K562 (cell line): Measurements from ENCODE around the gene WT1. TPM values are rescaled to one million over a fixed set of nuclear protein-coding genes. Genes with fewer than 3 reads are reported as not detected.

Experiments used
- CCAR2 ChIP-seq: fragments of 200-400 bp; formaldehyde crosslinking; IDR thresholded peaks from 2 replicates; pipeline ENCODE4 v1.6.1; 2017; ENCODE audit warnings: mild to moderate bottlenecking, low read depth, low read length
- EWSR1 ChIP-seq: fragments of 450-650 bp; IDR thresholded peaks from 2 replicates; pipeline ENCODE4 v1.6.1; 2018; ENCODE audit warnings: borderline replicate concordance, mild to moderate bottlenecking, low read depth, moderate library complexity; ENCODE audit not compliant: partially characterized antibody
- GTF2E2 ChIP-seq: fragments of 200-800 bp; sonication (Bioruptor generic); IDR thresholded peaks from 2 replicates; pipeline ENCODE4 v1.6.1; 2016; ENCODE audit warnings: missing genetic modification characterization, missing compliant biosample characterization
- IRF2 ChIP-seq: sonication (generic); formaldehyde crosslinking; IDR thresholded peaks from 2 replicates; pipeline ENCODE4 v1.8.1; 2022; ENCODE audit warnings: mild to moderate bottlenecking, missing genetic modification reagents
- NFXL1 ChIP-seq: fragments of 450-650 bp; formaldehyde crosslinking; IDR thresholded peaks from 2 replicates; pipeline ENCODE4 v1.4.0; 2021; ENCODE audit warnings: mild to moderate bottlenecking
- POLR2A ChIP-seq: fragments of 450-650 bp; conservative IDR thresholded peaks from 2 replicates; pipeline ENCODE4 v1.6.1; 2016
- RFX5 ChIP-seq: IDR thresholded peaks from 2 replicates; pipeline ENCODE4 v1.6.1; 2011; ENCODE audit warnings: low read depth, mild to moderate bottlenecking, improper control_type of control experiment, low read length
- SNRNP70 ChIP-seq: fragments of 200-400 bp; formaldehyde crosslinking; optimal IDR thresholded peaks from 2 replicates; pipeline ENCODE3; 2017; ENCODE audit warnings: low read depth, low read length
- STAT5B ChIP-seq: fragments of 250-450 bp; sonication (Bioruptor Pico); IDR thresholded peaks from 2 replicates; pipeline ENCODE4 v1.8.0; 2021; ENCODE audit warnings: mild to moderate bottlenecking, inconsistent platforms
- TCFL5 ChIP-seq: fragments of 250-450 bp; sonication (Bioruptor Pico); conservative IDR thresholded peaks from 2 replicates; pipeline ENCODE4 v1.6.1; 2021; ENCODE audit warnings: mild to moderate bottlenecking, moderate library complexity, matching md5 sums
- TFAP4 ChIP-seq: sonication (generic); formaldehyde crosslinking; IDR thresholded peaks from 2 replicates; pipeline ENCODE4 v1.8.0; 2022; ENCODE audit warnings: missing genetic modification reagents, mild to moderate bottlenecking, moderate library complexity, borderline replicate concordance
- UBTF ChIP-seq, 2 experiments: IDR thresholded peaks; 2 replicates each; pipeline ENCODE4 v1.6.1; 2012; ENCODE audit warnings: improper control_type of control experiment in 2 of 2, low read depth in 2 of 2, low read length in 2 of 2, borderline replicate concordance in 1 of 2
- ZNF57 ChIP-seq: fragments of 450-650 bp; formaldehyde crosslinking; IDR thresholded peaks from 2 replicates; pipeline ENCODE4 v1.4.0; 2020; ENCODE audit warnings: mild to moderate bottlenecking, moderate library complexity
- ZSCAN29 ChIP-seq: fragments of 450-650 bp; IDR thresholded peaks from 2 replicates; pipeline ENCODE4 v1.6.1; 2017
- polyA plus RNA-seq, 8 experiments: library from polyadenylated mRNA; depleted of rRNA in 4 of 8; stranded (reverse) in 5 of 8; unstranded in 3 of 8; fragments of >200 nt; fragmentation: Nextera tagmentation in 2 of 8; fragmentation: Illumina TruSeq in 1 of 8; extraction: Ambion mirVana in 2 of 8; extraction: Trizol in 1 of 8; gene quantifications; 2 replicates each; pipeline versions ENCODE4 v1.2.1 to v1.2.3, GENCODE V29; 2011 to 2014; ENCODE audit warnings: inconsistent platforms in 1 of 8, missing spikeins in 1 of 8
- total RNA-seq, 7 experiments: library from RNA; depleted of rRNA in 6 of 7; stranded (reverse); fragments of >200 nt in 6 of 7; fragmentation: Illumina TruSeq in 2 of 7; extraction: Trizol in 2 of 7; gene quantifications; 2 replicates each; pipeline versions ENCODE4 v1.2.1 to v1.2.3, GENCODE V29; 2011 to 2021; ENCODE audit warnings: low replicate concordance in 1 of 7
- TF ChIP-seq, protein P1 (sequence below), 2 experiments: fragments of 450-650 bp; formaldehyde crosslinking in 1 of 2; IDR thresholded peaks; 2 replicates each; pipeline versions ENCODE4 v1.4.0 to v1.6.1; 2014 to 2020; ENCODE audit warnings: mild to moderate bottlenecking in 2 of 2, borderline replicate concordance in 1 of 2, low read depth in 1 of 2
- TF ChIP-seq, protein P2 (sequence below): fragments of 450-650 bp; formaldehyde crosslinking; IDR thresholded peaks from 2 replicates; pipeline ENCODE4 v1.4.0; 2022; ENCODE audit warnings: mild to moderate bottlenecking, moderate library complexity

Gene WT1
- total and polyA plus RNA-seq, 9 of the 15 experiments (the other 6 are each of a cell fraction or from before 2014, with no cell fraction given), result 7.1 to 33.8 (median 19.4) TPM

- TF ChIP-seq UBTF (IDR thresholded peaks at IDR 0.05; ENCODE audit: borderline replicate concordance in 1 of 2, low read depth in 2 of 2, low read length in 2 of 2) (no peak), IRF2 (CRISPR knock-in tag) (no peak), NFXL1 (CRISPR knock-in tag) (no peak), TFAP4 (CRISPR knock-in tag) (no peak), ZSCAN29 (no peak), EWSR1 (no peak), SNRNP70 (no peak), STAT5B (CRISPR knock-in tag) (no peak), GTF2E2 (tag) (no peak), RFX5 (no peak), CCAR2 (no peak), TCFL5 (CRISPR knock-in tag) (no peak), ZNF57 (no peak), POLR2A (no peak)
- TF ChIP-seq, protein P1, sequence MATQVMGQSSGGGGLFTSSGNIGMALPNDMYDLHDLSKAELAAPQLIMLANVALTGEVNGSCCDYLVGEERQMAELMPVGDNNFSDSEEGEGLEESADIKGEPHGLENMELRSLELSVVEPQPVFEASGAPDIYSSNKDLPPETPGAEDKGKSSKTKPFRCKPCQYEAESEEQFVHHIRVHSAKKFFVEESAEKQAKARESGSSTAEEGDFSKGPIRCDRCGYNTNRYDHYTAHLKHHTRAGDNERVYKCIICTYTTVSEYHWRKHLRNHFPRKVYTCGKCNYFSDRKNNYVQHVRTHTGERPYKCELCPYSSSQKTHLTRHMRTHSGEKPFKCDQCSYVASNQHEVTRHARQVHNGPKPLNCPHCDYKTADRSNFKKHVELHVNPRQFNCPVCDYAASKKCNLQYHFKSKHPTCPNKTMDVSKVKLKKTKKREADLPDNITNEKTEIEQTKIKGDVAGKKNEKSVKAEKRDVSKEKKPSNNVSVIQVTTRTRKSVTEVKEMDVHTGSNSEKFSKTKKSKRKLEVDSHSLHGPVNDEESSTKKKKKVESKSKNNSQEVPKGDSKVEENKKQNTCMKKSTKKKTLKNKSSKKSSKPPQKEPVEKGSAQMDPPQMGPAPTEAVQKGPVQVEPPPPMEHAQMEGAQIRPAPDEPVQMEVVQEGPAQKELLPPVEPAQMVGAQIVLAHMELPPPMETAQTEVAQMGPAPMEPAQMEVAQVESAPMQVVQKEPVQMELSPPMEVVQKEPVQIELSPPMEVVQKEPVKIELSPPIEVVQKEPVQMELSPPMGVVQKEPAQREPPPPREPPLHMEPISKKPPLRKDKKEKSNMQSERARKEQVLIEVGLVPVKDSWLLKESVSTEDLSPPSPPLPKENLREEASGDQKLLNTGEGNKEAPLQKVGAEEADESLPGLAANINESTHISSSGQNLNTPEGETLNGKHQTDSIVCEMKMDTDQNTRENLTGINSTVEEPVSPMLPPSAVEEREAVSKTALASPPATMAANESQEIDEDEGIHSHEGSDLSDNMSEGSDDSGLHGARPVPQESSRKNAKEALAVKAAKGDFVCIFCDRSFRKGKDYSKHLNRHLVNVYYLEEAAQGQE (IDR thresholded peaks at IDR 0.05; ENCODE audit: borderline replicate concordance), result no peak
- TF ChIP-seq, protein P1 (CRISPR knock-in tag; IDR thresholded peaks at IDR 0.05; ENCODE audit: low read depth), result no peak
- TF ChIP-seq, protein P2, sequence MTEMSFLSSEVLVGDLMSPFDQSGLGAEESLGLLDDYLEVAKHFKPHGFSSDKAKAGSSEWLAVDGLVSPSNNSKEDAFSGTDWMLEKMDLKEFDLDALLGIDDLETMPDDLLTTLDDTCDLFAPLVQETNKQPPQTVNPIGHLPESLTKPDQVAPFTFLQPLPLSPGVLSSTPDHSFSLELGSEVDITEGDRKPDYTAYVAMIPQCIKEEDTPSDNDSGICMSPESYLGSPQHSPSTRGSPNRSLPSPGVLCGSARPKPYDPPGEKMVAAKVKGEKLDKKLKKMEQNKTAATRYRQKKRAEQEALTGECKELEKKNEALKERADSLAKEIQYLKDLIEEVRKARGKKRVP (CRISPR knock-in tag), result no peak
Observed at GRCh38 chr11:32420139-32420538, 15.2 kb downstream of the WT1 start (continued).
